K562 (cell line): ENCODE results near the gene SLC30A1. TPM values are rescaled to one million over a fixed set of nuclear protein-coding genes. Genes with fewer than 3 reads are reported as not detected.

Experiments used
- FOXJ3 ChIP-seq: sonication (generic); formaldehyde crosslinking; IDR thresholded peaks from 2 replicates; pipeline ENCODE4 v1.4.0; 2020; ENCODE audit warnings: mild to moderate bottlenecking, missing genetic modification reagents
- KAT7 ChIP-seq: sonication (generic); formaldehyde crosslinking; IDR thresholded peaks from 2 replicates; pipeline ENCODE4 v1.8.0; 2022; ENCODE audit warnings: missing genetic modification reagents, mild to moderate bottlenecking, borderline replicate concordance
- MLLT1 ChIP-seq, 2 experiments: fragments of 450-650 bp; IDR thresholded peaks; 2 replicates each; pipeline ENCODE4 v1.6.1; 2016
- RNF2 ChIP-seq: sonication (generic); IDR thresholded peaks from 2 replicates; pipeline ENCODE4 v1.6.1; 2016
- RREB1 ChIP-seq: fragments of 250-450 bp; sonication (Bioruptor Pico); IDR thresholded peaks from 2 replicates; pipeline ENCODE4 v1.4.0; 2020
- ZBTB7A ChIP-seq: IDR thresholded peaks from 2 replicates; pipeline ENCODE4 v1.6.1; 2011; ENCODE audit warnings: low read depth, mild to moderate bottlenecking, low read length, moderate library complexity, borderline replicate concordance; ENCODE audit not compliant: control insufficient read depth
- ZFPM2 ChIP-seq: fragments of 250-450 bp; sonication (Bioruptor Pico); IDR thresholded peaks from 2 replicates; pipeline ENCODE4 v1.5.1; 2022; ENCODE audit warnings: mild to moderate bottlenecking
- ZFX ChIP-seq: sonication (generic); formaldehyde crosslinking; IDR thresholded peaks from 2 replicates; pipeline ENCODE4 v1.8.0; 2022; ENCODE audit warnings: mild to moderate bottlenecking, missing genetic modification reagents, moderate library complexity
- ZHX1 ChIP-seq: fragments of 150-350 bp; conservative IDR thresholded peaks from 2 replicates; pipeline ENCODE4 v1.6.1; 2014; ENCODE audit warnings: low read length
- ZNF217 ChIP-seq: sonication (generic); formaldehyde crosslinking; IDR thresholded peaks from 2 replicates; pipeline ENCODE4 v1.8.0; 2022; ENCODE audit warnings: mild to moderate bottlenecking, missing genetic modification reagents
- ZNF224 ChIP-seq: sonication (generic); formaldehyde crosslinking; IDR thresholded peaks from 2 replicates; pipeline ENCODE4 v1.8.0; 2022; ENCODE audit warnings: mild to moderate bottlenecking, missing genetic modification reagents
- polyA plus RNA-seq, 8 experiments: library from polyadenylated mRNA; depleted of rRNA in 4 of 8; stranded (reverse) in 5 of 8; unstranded in 3 of 8; fragments of >200 nt; fragmentation: Nextera tagmentation in 2 of 8; fragmentation: Illumina TruSeq in 1 of 8; extraction: Ambion mirVana in 2 of 8; extraction: Trizol in 1 of 8; gene quantifications; 2 replicates each; pipeline versions ENCODE4 v1.2.1 to v1.2.3, GENCODE V29; 2011 to 2014; ENCODE audit warnings: inconsistent platforms in 1 of 8, missing spikeins in 1 of 8
- total RNA-seq, 7 experiments: library from RNA; depleted of rRNA in 6 of 7; stranded (reverse); fragments of >200 nt in 6 of 7; fragmentation: Illumina TruSeq in 2 of 7; extraction: Trizol in 2 of 7; gene quantifications; 2 replicates each; pipeline versions ENCODE4 v1.2.1 to v1.2.3, GENCODE V29; 2011 to 2021; ENCODE audit warnings: low replicate concordance in 1 of 7
- TF ChIP-seq, protein P1 (sequence below): fragments of 450-650 bp; IDR thresholded peaks from 2 replicates; pipeline ENCODE4 v1.6.1; 2017; ENCODE audit warnings: antibody characterized with exemption, mild to moderate bottlenecking

Gene SLC30A1
- total and polyA plus RNA-seq, 9 of the 15 experiments (the other 6 are each of a cell fraction or from before 2014, with no cell fraction given), result 4.1 to 14.4 (median 6.6) TPM

GRCh38 chr1:211613108-211613947 lies 34.4 kb upstream of the SLC30A1 start (continued):
- TF ChIP-seq RREB1 (CRISPR knock-in tag) (peak; percentile 79; the same call in 1 of the 2 replicates), ZFPM2 (peak; percentile 87; the same call in 1 of the 2 replicates), KAT7 (CRISPR knock-in tag) (0 out of 2 replicates have a peak, but pooled peaks have one; percentile 18), ZFX (CRISPR knock-in tag) (peak; percentile 73), RNF2 (peak; percentile 79; the same call in 1 of the 2 replicates), ZHX1 (no peak), FOXJ3 (CRISPR knock-in tag) (no peak), ZBTB7A (peak; percentile 46; the same call in 1 of the 2 replicates), ZNF217 (CRISPR knock-in tag) (no peak), ZNF224 (CRISPR knock-in tag) (no peak), MLLT1 (IDR thresholded peaks at IDR 0.05) (no peak; a peak in 1 of 4 replicates)
- TF ChIP-seq, protein P1, sequence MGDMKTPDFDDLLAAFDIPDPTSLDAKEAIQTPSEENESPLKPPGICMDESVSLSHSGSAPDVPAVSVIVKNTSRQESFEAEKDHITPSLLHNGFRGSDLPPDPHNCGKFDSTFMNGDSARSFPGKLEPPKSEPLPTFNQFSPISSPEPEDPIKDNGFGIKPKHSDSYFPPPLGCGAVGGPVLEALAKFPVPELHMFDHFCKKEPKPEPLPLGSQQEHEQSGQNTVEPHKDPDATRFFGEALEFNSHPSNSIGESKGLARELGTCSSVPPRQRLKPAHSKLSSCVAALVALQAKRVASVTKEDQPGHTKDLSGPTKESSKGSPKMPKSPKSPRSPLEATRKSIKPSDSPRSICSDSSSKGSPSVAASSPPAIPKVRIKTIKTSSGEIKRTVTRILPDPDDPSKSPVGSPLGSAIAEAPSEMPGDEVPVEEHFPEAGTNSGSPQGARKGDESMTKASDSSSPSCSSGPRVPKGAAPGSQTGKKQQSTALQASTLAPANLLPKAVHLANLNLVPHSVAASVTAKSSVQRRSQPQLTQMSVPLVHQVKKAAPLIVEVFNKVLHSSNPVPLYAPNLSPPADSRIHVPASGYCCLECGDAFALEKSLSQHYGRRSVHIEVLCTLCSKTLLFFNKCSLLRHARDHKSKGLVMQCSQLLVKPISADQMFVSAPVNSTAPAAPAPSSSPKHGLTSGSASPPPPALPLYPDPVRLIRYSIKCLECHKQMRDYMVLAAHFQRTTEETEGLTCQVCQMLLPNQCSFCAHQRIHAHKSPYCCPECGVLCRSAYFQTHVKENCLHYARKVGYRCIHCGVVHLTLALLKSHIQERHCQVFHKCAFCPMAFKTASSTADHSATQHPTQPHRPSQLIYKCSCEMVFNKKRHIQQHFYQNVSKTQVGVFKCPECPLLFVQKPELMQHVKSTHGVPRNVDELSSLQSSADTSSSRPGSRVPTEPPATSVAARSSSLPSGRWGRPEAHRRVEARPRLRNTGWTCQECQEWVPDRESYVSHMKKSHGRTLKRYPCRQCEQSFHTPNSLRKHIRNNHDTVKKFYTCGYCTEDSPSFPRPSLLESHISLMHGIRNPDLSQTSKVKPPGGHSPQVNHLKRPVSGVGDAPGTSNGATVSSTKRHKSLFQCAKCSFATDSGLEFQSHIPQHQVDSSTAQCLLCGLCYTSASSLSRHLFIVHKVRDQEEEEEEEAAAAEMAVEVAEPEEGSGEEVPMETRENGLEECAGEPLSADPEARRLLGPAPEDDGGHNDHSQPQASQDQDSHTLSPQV, result peak; percentile 99
